ENCODE measurements around the gene INSC. TPM values are rescaled to one million over a fixed set of nuclear protein-coding genes. Genes with fewer than 3 reads are reported as not detected.

Gene INSC
- total and polyA plus RNA-seq, 2 experiments from 2014 or later: 0.10 TPM; not detected in 1

GRCh38 chr11:15163136-15163535 is 48.4 kb downstream of the INSC start:
- Histone ChIP-seq H3K79me2 (no peaks in the 10 kb centered on the region), H3K4me2 (no peak overlapping the region), H2AFZ (no peak overlapping the region), H3K4me3 (no peak overlapping the region), H4K20me1 (ENCODE audit: insufficient read depth, poor library complexity, severe bottlenecking) (no peaks in the 10 kb centered on the region), H3K36me3 (replicated peaks; ENCODE audit: insufficient read depth, low read depth) (no peaks in the 10 kb centered on the region), H3K27me3 (no peaks in the 10 kb centered on the region), H3K9me2 (replicated peaks; ENCODE audit: insufficient read depth) (no peaks in the 10 kb centered on the region), H3K27ac (no peak overlapping the region), H3K9me3 (ENCODE audit: low read depth) (no peaks in the 10 kb centered on the region), H3K4me1 (ENCODE audit: insufficient read depth) (peaks cover 5% of the 10 kb centered on the region)
- no peak for DNase-seq (ENCODE audit: low spot score)
- no peak for TF ChIP-seq EZH2 (IDR thresholded peaks at IDR 0.05; ENCODE audit: borderline replicate concordance)
- no peak for TF ChIP-seq CTCF (IDR thresholded peaks at IDR 0.05; ENCODE audit: poor library complexity)
- TF ChIP-seq EZH2phosphoT487 (IDR thresholded peaks at IDR 0.05; ENCODE audit: low read depth, severe bottlenecking, unreplicated experiment): no peak

- Histone ChIP-seq H3K9me3 (ENCODE audit: low read depth) (no peaks in the 10 kb centered on the region), H3K27ac (no peak overlapping the region), H3K9me2 (replicated peaks; ENCODE audit: insufficient read depth) (no peaks in the 10 kb centered on the region), H3K4me3 (no peak overlapping the region), H3K4me2 (no peak overlapping the region), H4K20me1 (ENCODE audit: insufficient read depth, poor library complexity, severe bottlenecking) (no peaks in the 10 kb centered on the region), H3K27me3 (no peaks in the 10 kb centered on the region), H3K79me2 (no peaks in the 10 kb centered on the region), H3K4me1 (ENCODE audit: insufficient read depth) (no peaks in the 10 kb centered on the region), H3K36me3 (replicated peaks; ENCODE audit: insufficient read depth, low read depth) (no peaks in the 10 kb centered on the region), H2AFZ (no peak overlapping the region)
- TF ChIP-seq EZH2 (IDR thresholded peaks at IDR 0.05; ENCODE audit: borderline replicate concordance): no peak
- no peak for TF ChIP-seq EZH2phosphoT487 (IDR thresholded peaks at IDR 0.05; ENCODE audit: low read depth, severe bottlenecking, unreplicated experiment)
- no peak for TF ChIP-seq CTCF (IDR thresholded peaks at IDR 0.05; ENCODE audit: poor library complexity)
- DNase-seq (ENCODE audit: low spot score): no peak
Observed at GRCh38 chr11:15166204-15166603, 51.5 kb downstream of the INSC start.

- Histone ChIP-seq H3K36me3 (replicated peaks; ENCODE audit: insufficient read depth, low read depth) (no peaks in the 10 kb centered on the region), H3K79me2 (no peaks in the 10 kb centered on the region), H3K4me3 (no peak overlapping the region), H3K27ac (no peak overlapping the region), H4K20me1 (ENCODE audit: insufficient read depth, poor library complexity, severe bottlenecking) (no peaks in the 10 kb centered on the region), H3K9me3 (ENCODE audit: low read depth) (no peaks in the 10 kb centered on the region), H3K9me2 (replicated peaks; ENCODE audit: insufficient read depth) (no peaks in the 10 kb centered on the region), H3K27me3 (peaks cover 9% of the 10 kb centered on the region), H2AFZ (no peak overlapping the region), H3K4me2 (no peak overlapping the region), H3K4me1 (ENCODE audit: insufficient read depth) (no peaks in the 10 kb centered on the region)
- DNase-seq (ENCODE audit: low spot score): no peak
- TF ChIP-seq EZH2 (IDR thresholded peaks at IDR 0.05; ENCODE audit: borderline replicate concordance) (no peak), CTCF (IDR thresholded peaks at IDR 0.05; ENCODE audit: poor library complexity) (no peak), EZH2phosphoT487 (IDR thresholded peaks at IDR 0.05; ENCODE audit: low read depth, severe bottlenecking, unreplicated experiment) (no peak)
- 81% methylated on average over 4 of the region's 4 CpGs for WGBS (ENCODE audit: low lambda C conversion rate, missing lambda C conversion rate)
Observed at GRCh38 chr11:15169815-15170551, 55.3 kb downstream of the INSC start.
